ENCODE data around the gene DBH.

Gene DBH

DNA sequence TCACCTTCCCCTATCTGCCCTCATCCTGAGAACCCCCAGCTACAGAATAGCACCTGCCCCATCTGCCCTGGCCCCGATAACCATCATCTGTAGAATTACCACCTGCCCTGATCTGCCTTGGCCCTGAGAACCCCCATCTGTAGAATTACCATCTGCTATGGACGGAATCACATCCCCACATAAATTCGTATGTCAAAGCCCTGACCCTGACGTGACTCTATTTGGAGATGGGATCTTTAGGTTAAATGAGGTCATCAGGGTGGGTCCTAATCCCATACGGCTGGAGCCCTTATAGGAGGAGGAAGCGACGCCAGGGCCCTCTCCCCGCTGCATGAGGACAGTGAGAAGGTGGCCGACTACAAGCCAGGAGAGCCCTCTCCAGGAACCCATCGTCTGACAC, 69.4 kb downstream of the DBH start:
- no peak for DNase-seq (ENCODE audit: low read depth)
- TF ChIP-seq, protein P1, sequence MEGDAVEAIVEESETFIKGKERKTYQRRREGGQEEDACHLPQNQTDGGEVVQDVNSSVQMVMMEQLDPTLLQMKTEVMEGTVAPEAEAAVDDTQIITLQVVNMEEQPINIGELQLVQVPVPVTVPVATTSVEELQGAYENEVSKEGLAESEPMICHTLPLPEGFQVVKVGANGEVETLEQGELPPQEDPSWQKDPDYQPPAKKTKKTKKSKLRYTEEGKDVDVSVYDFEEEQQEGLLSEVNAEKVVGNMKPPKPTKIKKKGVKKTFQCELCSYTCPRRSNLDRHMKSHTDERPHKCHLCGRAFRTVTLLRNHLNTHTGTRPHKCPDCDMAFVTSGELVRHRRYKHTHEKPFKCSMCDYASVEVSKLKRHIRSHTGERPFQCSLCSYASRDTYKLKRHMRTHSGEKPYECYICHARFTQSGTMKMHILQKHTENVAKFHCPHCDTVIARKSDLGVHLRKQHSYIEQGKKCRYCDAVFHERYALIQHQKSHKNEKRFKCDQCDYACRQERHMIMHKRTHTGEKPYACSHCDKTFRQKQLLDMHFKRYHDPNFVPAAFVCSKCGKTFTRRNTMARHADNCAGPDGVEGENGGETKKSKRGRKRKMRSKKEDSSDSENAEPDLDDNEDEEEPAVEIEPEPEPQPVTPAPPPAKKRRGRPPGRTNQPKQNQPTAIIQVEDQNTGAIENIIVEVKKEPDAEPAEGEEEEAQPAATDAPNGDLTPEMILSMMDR (conservative IDR thresholded peaks at IDR 0.05; ENCODE audit: low read depth, low read length): no peak

GRCh38 chr9:133706307-133707050, 70.3 kb downstream of the DBH start:
- TF ChIP-seq, protein P1 (conservative IDR thresholded peaks at IDR 0.05; ENCODE audit: low read depth, low read length): no peak
- no peak for DNase-seq (ENCODE audit: low read depth)
- H3K4me3 ChIP-seq (ENCODE audit: low read depth, low read length): no peak overlapping the region

More for the DNA sequence above, 69.4 kb downstream of the DBH start:
- H3K4me3 ChIP-seq (ENCODE audit: low read depth, low read length): no peak overlapping the region

DNA sequence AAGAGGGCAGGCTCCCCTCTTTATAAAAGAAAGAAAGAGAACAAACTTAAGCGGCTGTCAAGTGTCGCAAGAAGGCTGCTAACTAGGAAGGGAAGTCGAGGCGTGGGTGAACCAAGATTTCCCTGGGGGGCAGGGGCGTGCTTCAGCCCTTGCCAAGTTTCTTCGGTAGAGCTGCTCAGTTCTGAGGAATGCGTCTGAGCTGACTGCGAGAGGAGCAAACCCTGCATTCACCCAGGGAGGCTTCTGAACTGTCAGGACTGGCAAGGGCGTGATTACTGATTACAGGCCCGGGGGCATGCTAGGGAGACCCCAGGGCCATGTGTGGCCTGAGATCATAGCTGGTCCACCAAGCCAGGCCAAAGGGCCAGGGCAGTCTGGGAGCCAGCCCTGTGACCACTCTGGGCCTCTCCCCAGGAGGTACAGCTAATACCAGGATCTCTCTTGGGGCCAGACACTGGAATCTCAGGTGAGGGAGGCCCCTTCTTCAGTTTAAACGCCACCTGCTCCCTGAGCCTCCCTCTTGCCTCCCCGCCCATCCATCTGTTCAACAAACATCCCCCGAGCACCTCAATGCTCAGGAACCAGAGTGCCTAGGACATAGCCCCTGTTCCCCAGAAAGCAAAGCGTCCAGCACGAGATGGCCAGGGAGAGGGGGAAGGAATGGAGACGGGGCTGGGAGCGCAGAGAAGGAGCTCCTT, 71.1 kb downstream of the DBH start:
- TF ChIP-seq, protein P1 (conservative IDR thresholded peaks at IDR 0.05; ENCODE audit: low read depth, low read length): no peak
- H3K4me3 ChIP-seq (ENCODE audit: low read depth, low read length): no peak overlapping the region
- DNase-seq (ENCODE audit: low read depth): peak; percentile 88

DNA sequence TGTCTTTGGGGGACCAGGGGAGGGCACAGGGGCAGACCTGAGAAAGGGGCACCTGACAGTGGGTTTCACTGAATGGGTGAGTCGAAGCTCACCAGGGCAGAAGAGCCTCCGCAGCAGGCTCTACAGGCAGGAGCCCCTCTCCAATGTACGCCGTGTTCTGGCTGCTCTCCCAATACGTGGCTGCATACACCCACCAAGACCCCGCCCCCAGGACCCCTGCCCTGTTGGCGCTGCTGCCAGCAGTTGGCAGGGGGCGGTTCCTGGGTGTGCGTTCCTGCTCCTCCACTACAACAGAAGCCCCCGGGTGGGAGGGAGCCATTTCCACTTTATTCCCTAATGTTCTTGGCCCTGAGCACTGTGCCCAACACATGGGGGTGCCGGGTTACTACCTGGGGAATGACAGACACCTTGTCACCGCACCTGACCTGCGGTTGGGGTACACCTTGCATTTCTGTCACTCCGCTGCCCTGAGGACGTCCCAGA, 71.6 kb downstream of the DBH start:
- no peak for DNase-seq (ENCODE audit: low read depth)
- H3K4me3 ChIP-seq (ENCODE audit: low read depth, low read length): no peak overlapping the region
- TF ChIP-seq, protein P1 (conservative IDR thresholded peaks at IDR 0.05; ENCODE audit: low read depth, low read length): no peak

DNA sequence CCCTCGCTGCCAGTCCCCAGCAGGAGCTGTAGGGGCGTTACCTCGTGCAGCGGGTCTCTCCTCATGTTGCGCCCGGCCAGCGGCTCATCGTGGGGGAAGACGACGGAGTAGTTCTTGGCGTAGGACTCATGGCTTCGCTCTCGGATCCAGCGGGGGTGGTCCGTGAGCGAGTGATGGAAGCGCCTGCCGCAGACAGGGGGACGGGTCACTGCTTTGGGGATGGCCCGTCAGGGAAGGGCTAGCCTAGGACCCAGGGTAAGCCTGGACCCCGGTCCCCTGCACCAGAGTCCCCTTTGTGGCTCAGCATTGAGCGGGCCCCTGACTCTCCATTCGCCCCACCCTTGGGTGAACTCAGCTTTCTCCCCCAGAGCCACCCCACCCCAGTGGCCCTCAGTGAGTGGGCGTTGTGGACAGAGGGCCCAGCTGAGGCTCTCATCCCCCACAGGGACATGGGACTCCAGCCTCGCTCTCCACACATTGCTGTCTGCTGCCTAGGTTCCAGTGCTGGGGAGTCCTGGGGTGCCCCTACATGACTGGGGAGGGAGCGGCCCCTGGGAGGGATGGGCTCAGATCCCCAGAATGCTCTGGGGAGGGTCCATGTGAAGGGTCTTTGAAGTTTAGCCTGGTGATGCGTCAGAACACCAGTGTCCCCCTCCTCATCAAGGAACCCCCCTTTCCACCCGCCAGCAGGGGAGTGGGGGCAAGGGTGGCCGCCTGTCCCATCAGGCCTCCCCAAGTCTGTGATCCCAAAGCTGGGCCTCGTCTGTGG, 72.3 kb downstream of the DBH start:
- no peak for DNase-seq (ENCODE audit: low read depth)
- H3K4me3 ChIP-seq (ENCODE audit: low read depth, low read length): no peak overlapping the region
- TF ChIP-seq, protein P1 (conservative IDR thresholded peaks at IDR 0.05; ENCODE audit: low read depth, low read length): no peak
